ENCODE results near the gene SLC5A6. TPM values are rescaled to one million over a fixed set of nuclear protein-coding genes. Genes with fewer than 3 reads are reported as not detected.

SLC5A6 gene
- total and polyA plus RNA-seq, 2 of the 8 experiments (the other 6 are each of a cell fraction or from before 2014, with no cell fraction given), result 118 to 183 TPM

- Histone ChIP-seq H3K36me3 (ENCODE audit: control insufficient read depth in 2 of 4, insufficient read depth in 4 of 4, low read length in 3 of 4) (no peaks in the 10 kb centered on the region), H4K8ac (ENCODE audit: extremely low read depth, insufficient read depth, low read length) (no peak overlapping the region), H3K56ac (replicated peaks; ENCODE audit: insufficient read length, low read depth, low read length) (no peak overlapping the region), H4K91ac (replicated peaks; ENCODE audit: insufficient read length, low read length) (no peak overlapping the region), H3K27me3 (replicated peaks in 1 of 4; ENCODE audit: control insufficient read depth in 3 of 4, extremely low read depth in 1 of 4, insufficient read depth in 3 of 4, low read length in 3 of 4) (no peaks in the 10 kb centered on the region), H3K4ac (replicated peaks; ENCODE audit: insufficient read length, low read depth, low read length) (no peak overlapping the region), H3K14ac (ENCODE audit: insufficient read length) (no peak overlapping the region), H3K4me3 (ENCODE audit: extremely low read depth in 1 of 4, insufficient read depth in 2 of 4, low read depth in 3 of 4, low read length in 4 of 4) (no peak overlapping the region), H2BK5ac (ENCODE audit: low read depth, low read length) (no peak overlapping the region), H3K79me2 (ENCODE audit: control insufficient read depth in 1 of 2, insufficient read depth in 2 of 2, low read length in 2 of 2) (no peaks in the 10 kb centered on the region), H3K4me1 (replicated peaks in 1 of 4; ENCODE audit: control insufficient read depth in 3 of 4, insufficient read depth in 4 of 4, low read length in 3 of 4) (no peaks in the 10 kb centered on the region; a peak in 4 of 7 replicates), H2BK20ac (ENCODE audit: low read length) (no peak overlapping the region), H2AK5ac (ENCODE audit: low read depth, low read length) (no peak overlapping the region), H4K5ac (ENCODE audit: insufficient read length, low read depth, low read length) (no peak overlapping the region), H2BK15ac (ENCODE audit: low read length) (no peak overlapping the region), H3K9me3 (ENCODE audit: insufficient read depth in 2 of 2, low read depth in 1 of 2, low read length in 1 of 2) (no peaks in the 10 kb centered on the region), H4K20me1 (replicated peaks in 1 of 2; ENCODE audit: control insufficient read depth in 1 of 2, insufficient read depth in 2 of 2, low read length in 2 of 2) (no peaks in the 10 kb centered on the region), H2BK12ac (ENCODE audit: low read depth, low read length) (no peak overlapping the region; the same call in 1 of the 2 replicates), H3K79me1 (ENCODE audit: low read depth, low read length) (no peaks in the 10 kb centered on the region), H3K23ac (ENCODE audit: insufficient read length) (no peak overlapping the region), H3K27ac (ENCODE audit: low read depth, low read length) (no peak overlapping the region), H3K23me2 (ENCODE audit: low read depth, low read length) (no peaks in the 10 kb centered on the region), H3K18ac (ENCODE audit: extremely low read depth, low read length) (no peak overlapping the region; the same call in 1 of the 2 replicates), H2BK120ac (replicated peaks; ENCODE audit: low read depth, low read length) (peak overlapping the region; percentile 43), H3K4me2 (ENCODE audit: insufficient read depth in 1 of 2, low read depth in 2 of 2, low read length in 2 of 2) (no peak overlapping the region), H3K9ac (replicated peaks in 1 of 4; ENCODE audit: extremely low read depth in 1 of 4, low read depth in 3 of 4, low read length in 3 of 4) (no peak overlapping the region), H2AFZ (ENCODE audit: low read length) (no peak overlapping the region)
- WGBS, 2 experiments (ENCODE audit: extremely low coverage in 1 of 2, insufficient coverage in 1 of 2, insufficient read length in 1 of 2, insufficient replicate concordance in 2 of 2, low coverage in 1 of 2, low lambda C conversion rate in 2 of 2, missing lambda C conversion rate in 1 of 2), result 92% methylated on average over 15 of the region's 15 CpGs; no CpG with 5 or more reads in 1 of the 2 experiments
- ChIA-PET POLR2A (ENCODE audit: partially characterized antibody) (interaction anchor here (2.0 kb wide), 1 partner anchor 8 kb away, joined by 6 read pairs; no protein-coding TSS in a partner anchor), CTCF (ENCODE audit: partially characterized antibody) (interaction anchor here (1.0 kb wide), 1 partner anchor 28 kb away, joined by 3 read pairs; the partner anchor contains the start of gene PREB)
- TF ChIP-seq ASH2L (IDR thresholded peaks at IDR 0.05; ENCODE audit: low read length) (no peak), MAFK (IDR thresholded peaks at IDR 0.05; ENCODE audit: low read depth, low read length) (0 out of 2 replicates have a peak, but pooled peaks have one; percentile 6), BACH1 (IDR thresholded peaks at IDR 0.05; ENCODE audit: low read length) (peak; percentile 69; the same call in 1 of the 2 replicates)
- DNase-seq (ENCODE audit: low read depth in 1 of 2, low spot score in 2 of 2), result no peak
- FAIRE-seq, result no peak
Observed at GRCh38 chr2:27162151-27163121, 49.6 kb downstream of the SLC5A6 start.
